ENCODE measurements around the gene DDX3X. TPM values are rescaled to one million over a fixed set of nuclear protein-coding genes. Genes with fewer than 3 reads are reported as not detected.
A peak's percentile ranks its signal among the peaks of the same experiment; 100 is the strongest.
"Not testable (repeated sequence)": the region's sequence is repeated elsewhere in the genome, so short reads cannot be mapped to it uniquely, and the experiment has no call there.

The DDX3X gene
- 100 to 1,000 TPM in 11 of 12 donors, 10 to 100 TPM in 1; 98.8 to 208 (median 155) TPM for polyA plus RNA-seq (ENCODE audit: insufficient read length in 12 of 12)
- long read RNA-seq, donor 1, full-length matches to known transcripts = 16 of 48 reads
- long read RNA-seq, donor 1, partial matches to known transcripts = 32 of 48 reads
- long read RNA-seq, donor 1, other reads (novel, unspliced or antisense) = 0 of 48 reads
- long read RNA-seq, donor 2, full-length matches to known transcripts = 19 of 26 reads
- long read RNA-seq, donor 2, partial matches to known transcripts = 7 of 26 reads
- long read RNA-seq, donor 2, other reads (novel, unspliced or antisense) = 0 of 26 reads
- long read RNA-seq, donor 3, full-length matches to known transcripts = 11 of 11 reads
- long read RNA-seq, donor 3, partial matches to known transcripts = 0 of 11 reads
- long read RNA-seq, donor 3, other reads (novel, unspliced or antisense) = 0 of 11 reads
- long read RNA-seq, donor 4, full-length matches to known transcripts = 5 of 5 reads
- long read RNA-seq, donor 4, partial matches to known transcripts = 0 of 5 reads
- long read RNA-seq, donor 4, other reads (novel, unspliced or antisense) = 0 of 5 reads
- long read RNA-seq, donor 5, full-length matches to known transcripts = 16 of 16 reads
- long read RNA-seq, donor 5, partial matches to known transcripts = 0 of 16 reads
- long read RNA-seq, donor 5, other reads (novel, unspliced or antisense) = 0 of 16 reads
- long read RNA-seq, donor 6, full-length matches to known transcripts = 4 of 4 reads
- long read RNA-seq, donor 6, partial matches to known transcripts = 0 of 4 reads
- long read RNA-seq, donor 6, other reads (novel, unspliced or antisense) = 0 of 4 reads
- long read RNA-seq, donor 7, full-length matches to known transcripts = 9 of 9 reads
- long read RNA-seq, donor 7, partial matches to known transcripts = 0 of 9 reads
- long read RNA-seq, donor 7, other reads (novel, unspliced or antisense) = 0 of 9 reads
- long read RNA-seq, donor 8, full-length matches to known transcripts = 23 of 23 reads
- long read RNA-seq, donor 8, partial matches to known transcripts = 0 of 23 reads
- long read RNA-seq, donor 8, other reads (novel, unspliced or antisense) = 0 of 23 reads
- long read RNA-seq, donor 9, full-length matches to known transcripts = 4 of 4 reads
- long read RNA-seq, donor 9, partial matches to known transcripts = 0 of 4 reads
- long read RNA-seq, donor 9, other reads (novel, unspliced or antisense) = 0 of 4 reads
- long read RNA-seq, donor 10, full-length matches to known transcripts = 13 of 84 reads
- long read RNA-seq, donor 10, partial matches to known transcripts = 71 of 84 reads
- long read RNA-seq, donor 10, other reads (novel, unspliced or antisense) = 0 of 84 reads
- long read RNA-seq, donor 11, full-length matches to known transcripts = 23 of 23 reads
- long read RNA-seq, donor 11, partial matches to known transcripts = 0 of 23 reads
- long read RNA-seq, donor 11, other reads (novel, unspliced or antisense) = 0 of 23 reads

- DNase-seq = peak; percentile 96
These were observed at the start of gene DDX3X for GRCh38 chrX:41333744-41334362. DDX3X (plus strand) TSS chrX:41334162; CDS start chrX:41334253, 91 bp downstream.

- DNase-seq = not testable (repeated sequence)
These were observed 48.0 kb upstream of the DDX3X start for GRCh38 chrX:41285928-41286327.

GRCh38 chrX:41288641-41289040 lies 45.3 kb upstream of the DDX3X start:
- DNase-seq = no peak

GRCh38 chrX:41289095-41289494 lies 44.9 kb upstream of the DDX3X start:
- no peak for DNase-seq

- no peak for DNase-seq
These were observed 42.7 kb upstream of the DDX3X start for GRCh38 chrX:41291309-41291708.

GRCh38 chrX:41293269-41293668 lies 40.7 kb upstream of the DDX3X start:
- DNase-seq = no peak

GRCh38 chrX:41300758-41301437 lies 33.1 kb upstream of the DDX3X start:
- no peak for DNase-seq

GRCh38 chrX:41301438-41301824 lies 32.5 kb upstream of the DDX3X start:
- DNase-seq = no peak

- DNase-seq = no peak
These were observed 31.6 kb upstream of the DDX3X start for GRCh38 chrX:41302370-41302769.

- no peak for DNase-seq
These were observed 30.9 kb upstream of the DDX3X start for GRCh38 chrX:41303013-41303412.

- no peak for DNase-seq
These were observed 29.8 kb upstream of the DDX3X start for GRCh38 chrX:41304178-41304577.

- DNase-seq = no peak
These were observed 24.9 kb upstream of the DDX3X start for GRCh38 chrX:41308884-41309647.

GRCh38 chrX:41312786-41313185 lies 21.2 kb upstream of the DDX3X start:
- no peak for DNase-seq

- no peak for DNase-seq
These were observed 20.5 kb upstream of the DDX3X start for GRCh38 chrX:41313419-41313818.

GRCh38 chrX:41314204-41314603 lies 19.8 kb upstream of the DDX3X start:
- no peak for DNase-seq

GRCh38 chrX:41314881-41315280 lies 19.1 kb upstream of the DDX3X start:
- DNase-seq = no peak

GRCh38 chrX:41316266-41316665 lies 17.7 kb upstream of the DDX3X start:
- not testable (repeated sequence) for DNase-seq

- DNase-seq = no peak
These were observed 16.3 kb upstream of the DDX3X start for GRCh38 chrX:41317477-41318208.

- DNase-seq = no peak
These were observed 13.6 kb upstream of the DDX3X start for GRCh38 chrX:41320393-41320792.
